Lower leg skin (tissue), 3 donors: ENCODE data around the gene ZEB1.

ENCODE experiments used
- POLR2A ChIP-seq, 2 donors: fragments of 450-650 bp; IDR thresholded peaks; one replicate each; pipeline ENCODE4 v1.6.1; 2016 to 2017; ENCODE audit warnings: antibody characterized with exemption in 2 of 2, mild to moderate bottlenecking in 1 of 2, moderate library complexity in 1 of 2
- TF ChIP-seq, protein P1 (sequence below), 3 donors: fragments of 450-650 bp; IDR thresholded peaks; one replicate each; pipeline ENCODE4 v1.5.1; 2016; ENCODE audit warnings: antibody characterized with exemption in 3 of 3, mild to moderate bottlenecking in 3 of 3, moderate library complexity in 2 of 3

DNA sequence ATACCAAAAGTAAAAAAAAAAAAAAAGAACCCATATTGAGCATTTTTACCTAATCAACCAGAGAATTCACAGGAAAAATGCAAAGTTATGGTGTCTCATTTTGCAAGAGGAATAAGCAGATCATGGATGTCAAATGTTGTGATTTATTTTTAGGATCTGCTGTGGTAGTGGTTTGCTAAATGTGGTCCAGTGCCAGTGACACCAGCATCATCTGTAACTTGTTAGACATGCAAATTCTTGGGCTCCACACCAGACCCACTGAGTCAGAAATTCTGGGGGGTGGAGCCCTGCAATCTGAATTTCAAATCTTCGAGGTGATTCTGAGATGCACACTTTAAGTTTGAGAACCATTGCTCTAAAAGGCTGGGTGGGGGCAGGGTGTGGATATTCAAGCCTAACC lies 30.1 kb upstream of the ZEB1 start:
- TF ChIP-seq, protein P1, sequence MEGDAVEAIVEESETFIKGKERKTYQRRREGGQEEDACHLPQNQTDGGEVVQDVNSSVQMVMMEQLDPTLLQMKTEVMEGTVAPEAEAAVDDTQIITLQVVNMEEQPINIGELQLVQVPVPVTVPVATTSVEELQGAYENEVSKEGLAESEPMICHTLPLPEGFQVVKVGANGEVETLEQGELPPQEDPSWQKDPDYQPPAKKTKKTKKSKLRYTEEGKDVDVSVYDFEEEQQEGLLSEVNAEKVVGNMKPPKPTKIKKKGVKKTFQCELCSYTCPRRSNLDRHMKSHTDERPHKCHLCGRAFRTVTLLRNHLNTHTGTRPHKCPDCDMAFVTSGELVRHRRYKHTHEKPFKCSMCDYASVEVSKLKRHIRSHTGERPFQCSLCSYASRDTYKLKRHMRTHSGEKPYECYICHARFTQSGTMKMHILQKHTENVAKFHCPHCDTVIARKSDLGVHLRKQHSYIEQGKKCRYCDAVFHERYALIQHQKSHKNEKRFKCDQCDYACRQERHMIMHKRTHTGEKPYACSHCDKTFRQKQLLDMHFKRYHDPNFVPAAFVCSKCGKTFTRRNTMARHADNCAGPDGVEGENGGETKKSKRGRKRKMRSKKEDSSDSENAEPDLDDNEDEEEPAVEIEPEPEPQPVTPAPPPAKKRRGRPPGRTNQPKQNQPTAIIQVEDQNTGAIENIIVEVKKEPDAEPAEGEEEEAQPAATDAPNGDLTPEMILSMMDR (IDR thresholded peaks at IDR 0.05) = no peak
- TF ChIP-seq POLR2A (IDR thresholded peaks at IDR 0.05) = no peak
